Hematopoietic multipotent progenitor cell treated with erythropoietin and hydrocortisone succinate and interleukin-3 and kit ligand, for 15 days (in vitro differentiated cells): ENCODE data around the gene SLC37A4.
"Not testable (repeated sequence)": the region's sequence is repeated elsewhere in the genome, so short reads cannot be mapped to it uniquely, and the experiment has no call there.

Experiments used
- DNase-seq: peaks from one replicate; pipeline ENCODE4 v3.0.0-alpha.2; 2015; ENCODE audit warnings: low spot score

SLC37A4 gene

GRCh38 chr11:119030329-119031047 is at the start of gene SLC37A4:
SLC37A4 (minus strand) TSS chr11:119030877.
- DNase-seq, result peak; percentile 99

GRCh38 chr11:119078675-119079420 is 48.2 kb upstream of the SLC37A4 start:
- no peak for DNase-seq

- DNase-seq, result no peak
Measured at GRCh38 chr11:119077839-119078238, 47.2 kb upstream of the SLC37A4 start.

DNA sequence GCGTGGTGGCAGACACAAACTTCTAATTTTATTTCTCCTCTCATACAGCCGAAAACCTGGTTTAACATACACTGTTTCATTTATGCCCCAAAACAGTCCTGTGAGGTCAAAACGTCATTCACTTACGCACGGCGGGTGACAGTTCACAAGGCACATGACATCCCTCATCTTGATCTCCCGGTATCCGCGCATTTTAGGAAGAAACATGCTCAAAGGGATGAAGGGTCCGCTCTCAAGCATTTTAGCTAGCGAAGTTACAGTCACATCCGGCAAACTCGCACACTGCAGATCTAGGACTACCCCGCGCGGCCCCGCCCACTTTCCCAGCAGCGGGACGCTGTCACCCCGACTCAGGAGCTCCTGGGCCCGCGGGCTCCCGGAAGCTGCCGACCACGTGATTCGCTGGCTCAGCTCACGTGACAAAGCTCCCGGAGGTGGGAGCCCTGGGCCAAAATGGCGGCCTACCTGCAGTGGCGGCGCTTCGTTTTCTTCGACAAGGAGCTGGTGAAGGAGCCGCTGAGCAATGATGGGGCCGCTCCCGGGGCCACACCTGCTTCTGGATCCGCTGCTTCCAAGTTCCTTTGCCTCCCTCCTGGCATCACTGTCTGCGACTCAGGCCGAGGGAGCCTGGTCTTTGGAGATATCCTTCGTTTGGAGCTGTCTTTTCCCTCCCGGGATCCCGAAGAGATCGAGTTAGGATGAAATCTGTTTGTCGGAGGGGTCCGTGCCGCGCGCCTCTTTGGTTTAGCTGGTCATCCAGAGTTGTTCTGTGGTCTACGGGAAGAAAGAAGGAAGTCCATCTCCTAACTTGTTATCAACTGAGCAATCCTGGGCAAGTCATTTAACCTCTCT is 36.9 kb upstream of the SLC37A4 start, which contains the start of gene VPS11:
Gene VPS11, plus strand, starts transcription at position 448 of the 852 bp plus-strand sequence. Its CDS starts 6 bp downstream, at position 454.
- DNase-seq, result peak; percentile 98

GRCh38 chr11:119065369-119065768 is 34.7 kb upstream of the SLC37A4 start:
- peak; percentile 82 for DNase-seq

DNA sequence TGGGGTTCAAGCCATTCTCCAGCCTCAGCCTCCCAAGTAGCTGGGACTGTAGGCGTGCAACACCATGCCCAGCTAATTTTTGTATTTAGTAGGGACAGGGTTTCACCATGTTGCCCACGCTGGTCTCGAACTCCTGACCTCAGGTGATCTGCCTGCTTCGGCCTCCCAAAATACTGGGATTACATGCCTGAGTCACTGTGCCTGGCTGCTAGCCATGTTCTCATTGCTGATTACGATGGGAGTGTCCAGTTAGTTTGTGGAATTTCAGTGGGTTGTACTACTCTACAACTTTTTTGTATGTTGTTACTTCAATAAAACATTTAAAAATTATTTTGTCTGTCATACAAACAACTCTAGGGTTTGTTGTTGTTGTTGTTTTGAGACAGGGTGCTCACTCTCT is 32.1 kb upstream of the SLC37A4 start:
- DNase-seq, result peak; percentile 84

GRCh38 chr11:119061256-119061655 is 30.6 kb upstream of the SLC37A4 start:
- no peak for DNase-seq

DNA sequence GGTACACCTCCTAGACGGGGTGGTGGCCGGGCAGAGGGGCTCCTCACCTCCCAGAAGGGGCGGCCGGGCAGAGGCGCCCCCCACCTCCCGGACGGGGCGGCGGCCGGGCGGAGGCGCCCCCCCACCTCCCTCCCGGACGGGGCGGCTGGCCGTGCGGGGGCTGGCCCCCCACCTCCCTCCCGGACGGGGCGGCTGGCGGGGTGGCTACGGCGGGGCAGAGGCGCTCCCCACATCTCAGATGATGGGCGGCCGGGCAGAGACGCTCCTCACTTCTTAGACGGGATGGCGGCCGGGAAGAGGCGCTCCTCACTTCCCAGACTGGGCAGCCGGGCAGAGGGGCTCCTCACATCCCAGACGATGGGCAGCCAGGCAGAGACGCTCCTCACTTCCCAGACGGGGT is 28.5 kb upstream of the SLC37A4 start:
- DNase-seq, result not testable (repeated sequence)

- peak; percentile 98 for DNase-seq
Measured at GRCh38 chr11:119057000-119057769, 26.5 kb upstream of the SLC37A4 start, which contains the start of gene HYOU1. HYOU1 (minus strand) TSS chr11:119057205; CDS start chr11:119056160, 1,045 bp downstream.

- DNase-seq, result no peak
Measured at GRCh38 chr11:119056421-119056999, 25.8 kb upstream of the SLC37A4 start.

DNA sequence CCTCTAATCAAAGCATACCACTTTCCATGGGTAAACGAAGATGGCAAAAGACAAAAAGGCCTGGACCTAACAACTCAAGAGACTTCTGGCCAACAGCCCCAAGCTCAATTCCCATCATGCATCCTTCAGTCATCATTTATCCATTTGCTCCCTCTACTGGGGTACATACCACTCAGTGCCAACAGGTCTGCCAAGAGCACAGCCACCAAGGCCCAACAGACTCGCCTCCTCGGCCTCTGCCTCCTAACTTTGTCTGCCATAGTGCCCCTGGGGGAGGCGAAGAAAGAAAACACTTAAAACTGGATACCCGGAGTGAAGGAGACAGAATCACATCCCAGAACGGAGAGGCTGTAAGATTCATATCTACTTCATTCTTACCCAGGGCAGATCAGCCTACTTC is 25.2 kb upstream of the SLC37A4 start:
- DNase-seq, result peak; percentile 52

DNA sequence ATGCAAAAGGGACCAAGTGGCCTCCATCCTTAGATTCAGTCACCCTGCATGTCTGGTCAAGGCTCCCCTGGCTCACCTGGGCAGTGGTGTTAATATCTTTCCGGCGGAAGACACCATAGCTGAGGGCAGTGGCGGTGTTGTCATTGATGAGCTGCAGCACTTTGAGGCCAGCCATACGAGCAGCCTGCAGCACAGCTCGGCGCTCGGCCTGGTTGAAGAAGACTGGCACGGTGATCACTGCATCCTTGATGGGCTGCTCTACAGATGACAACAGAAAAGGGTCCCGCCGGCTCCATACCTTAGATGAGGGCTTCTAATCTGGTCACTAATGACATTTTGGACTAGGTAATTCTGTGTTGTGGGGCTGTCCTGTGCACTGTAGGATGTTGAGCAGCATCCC is 23.7 kb upstream of the SLC37A4 start:
- no peak for DNase-seq

DNA sequence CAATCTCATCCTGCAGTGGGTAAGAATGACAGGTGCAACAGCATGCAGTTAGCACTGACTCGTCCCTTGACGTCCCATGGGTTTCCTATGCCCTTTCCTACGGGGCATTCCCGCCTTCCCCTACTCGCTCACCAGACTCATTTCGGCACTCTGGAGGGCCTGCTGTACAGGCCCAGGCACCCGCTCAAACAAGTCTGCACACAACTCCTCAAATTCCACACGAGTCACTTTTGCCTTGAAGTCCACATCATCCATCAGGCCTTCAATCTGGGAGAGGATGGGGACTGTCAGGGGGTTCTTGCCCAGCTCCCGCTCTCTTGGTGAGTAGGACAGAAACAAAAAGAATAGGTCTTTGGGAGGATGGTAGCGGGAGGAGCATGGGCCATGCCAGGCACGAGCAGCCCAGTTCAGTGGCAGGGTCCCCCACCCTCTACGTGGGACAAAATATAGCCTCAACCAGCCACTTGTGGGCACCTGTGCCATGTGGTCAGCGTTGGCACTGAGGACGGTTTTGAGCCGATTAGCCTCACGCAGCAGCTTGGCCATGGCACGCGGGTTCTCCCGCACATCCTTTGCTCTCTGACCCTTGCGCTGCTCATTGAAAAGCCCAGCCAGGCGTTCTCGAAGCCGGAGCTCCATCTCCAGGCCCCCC is 21.6 kb upstream of the SLC37A4 start:
- DNase-seq, result no peak

DNA sequence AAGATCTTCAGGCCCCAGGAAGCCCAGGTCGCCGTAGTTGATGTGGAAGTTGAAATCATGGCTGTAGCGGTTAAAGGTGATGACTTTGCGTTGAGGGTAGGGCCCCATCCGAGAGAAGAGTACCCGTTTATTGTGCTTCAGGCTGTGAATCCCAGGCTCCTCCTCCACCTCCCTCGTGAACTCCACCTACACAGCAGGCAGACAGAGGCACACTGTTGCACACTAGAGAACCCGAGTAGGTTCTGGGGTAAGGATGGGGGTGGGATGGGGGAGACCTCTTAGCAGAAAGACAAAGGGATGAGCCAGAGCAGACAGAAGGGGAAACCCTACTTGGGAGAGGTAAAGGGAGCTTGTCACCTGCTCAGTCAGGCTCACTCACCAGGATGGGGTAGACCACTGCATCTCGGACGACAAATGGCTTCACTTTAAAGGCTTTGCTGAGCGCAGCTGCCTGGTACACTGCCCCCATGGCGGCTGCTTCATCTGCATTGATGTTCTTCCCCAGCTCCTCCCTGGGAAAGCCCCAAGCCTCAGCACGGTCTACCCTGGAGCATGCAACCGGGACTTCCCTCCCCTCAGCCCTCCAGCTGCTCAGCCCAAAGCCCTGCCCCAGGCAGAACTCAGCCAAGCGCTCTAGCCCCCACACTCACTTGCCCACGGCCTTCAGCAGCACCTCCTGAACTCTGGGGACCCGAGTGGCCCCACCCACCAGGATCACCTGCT is 20.9 kb upstream of the SLC37A4 start:
- no peak for DNase-seq

- no peak for DNase-seq
Measured at GRCh38 chr11:119049081-119049480, 18.4 kb upstream of the SLC37A4 start.

GRCh38 chr11:119048644-119049043 is 18.0 kb upstream of the SLC37A4 start:
- DNase-seq, result no peak

- no peak for DNase-seq
Measured at GRCh38 chr11:119047205-119047604, 16.5 kb upstream of the SLC37A4 start.

DNA sequence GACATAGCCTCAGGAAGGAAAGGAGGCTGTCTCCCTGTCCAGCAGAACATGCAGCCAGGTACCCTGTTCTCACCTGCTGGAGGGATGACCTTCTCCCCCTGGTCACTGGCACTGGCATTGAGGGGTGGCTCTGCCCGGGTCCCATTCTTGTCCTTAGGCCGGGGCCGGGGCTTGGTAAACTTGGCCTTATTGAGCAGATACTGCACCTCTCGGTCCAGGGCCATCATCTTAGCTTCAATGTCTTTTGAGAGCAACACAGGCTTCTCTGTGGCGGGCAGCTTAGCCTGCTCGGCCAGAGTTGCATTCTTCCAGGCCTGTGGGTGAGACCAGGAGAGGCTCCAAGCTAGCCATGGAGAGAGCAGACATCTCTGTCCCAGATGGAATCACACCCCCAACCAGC is 15.8 kb upstream of the SLC37A4 start:
- no peak for DNase-seq

DNA sequence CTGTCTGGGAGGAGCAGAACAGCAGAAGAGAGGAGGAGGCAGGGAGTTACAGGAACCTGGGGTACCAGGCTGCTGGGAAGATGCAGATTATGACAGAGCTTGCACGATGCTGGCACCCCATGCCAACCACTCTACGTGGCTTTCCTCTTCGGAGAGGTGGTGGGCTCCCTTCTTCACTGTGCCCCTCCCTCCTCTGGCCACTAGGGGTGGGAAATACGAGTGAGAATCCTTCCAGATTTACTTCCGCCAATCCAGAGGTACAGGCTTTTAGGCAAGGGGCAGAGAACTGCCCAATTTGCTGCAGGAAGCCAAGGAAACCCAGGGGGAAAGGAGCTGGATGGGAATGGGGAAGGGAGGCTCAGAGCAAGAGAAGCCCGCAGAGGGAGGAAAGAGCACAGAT is 14.0 kb upstream of the SLC37A4 start:
- no peak for DNase-seq

DNA sequence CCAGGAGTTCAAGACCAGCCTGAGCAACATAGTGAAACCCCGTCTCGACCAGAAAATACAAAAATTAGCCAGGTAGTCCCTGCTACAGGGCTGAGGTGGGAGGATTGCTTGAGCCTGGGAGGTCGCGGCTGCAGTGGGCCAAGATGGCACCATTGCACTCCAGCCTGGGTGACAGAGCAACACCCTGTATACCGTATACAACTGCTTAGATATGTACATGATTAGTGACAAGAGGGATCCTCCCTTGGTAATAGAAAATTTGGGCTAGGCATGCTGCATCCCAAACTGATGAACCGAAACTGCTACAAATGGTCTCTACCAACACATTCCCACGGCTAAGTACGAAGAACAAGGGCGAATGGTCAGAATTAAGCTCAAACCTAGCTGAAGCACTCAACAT is 12.2 kb upstream of the SLC37A4 start:
- DNase-seq, result no peak
